Kidney epithelial cell (primary cell): Measurements from ENCODE around the gene DLGAP1. TPM values are rescaled to one million over a fixed set of nuclear protein-coding genes. Genes with fewer than 3 reads are reported as not detected.

Experiments used
- DNase-seq: peaks from one replicate; pipeline ENCODE4 v3.0.0-alpha.2; 2010; ENCODE audit warnings: low read depth
- H3K27me3 ChIP-seq: 2 replicates; pipeline ENCODE4 v1.6.0; 2011; ENCODE audit warnings: low read length; ENCODE audit not compliant: control insufficient read depth, insufficient read depth
- H3K36me3 ChIP-seq: 2 replicates; pipeline ENCODE4 v1.5.1; 2011; ENCODE audit warnings: low read length; ENCODE audit not compliant: control insufficient read depth, insufficient read depth
- H3K4me3 ChIP-seq: 2 replicates; pipeline ENCODE4 v1.5.1; 2011; ENCODE audit warnings: low read depth, mild to moderate bottlenecking, control low read depth, low read length
- total RNA-seq: library from RNA; depleted of rRNA; stranded (reverse); fragments of >200 nt; gene quantifications from 2 replicates; pipeline ENCODE4 v1.2.3, GENCODE V29; 2015
- TF ChIP-seq, protein P1 (sequence below): IDR thresholded peaks from 2 replicates; pipeline ENCODE4 v1.5.1; 2011; ENCODE audit warnings: mild to moderate bottlenecking, moderate library complexity, low read length, control low read depth, inconsistent platforms; ENCODE audit not compliant: insufficient read depth, poor library complexity, severe bottlenecking

DLGAP1 gene
- total RNA-seq, 1 donor from 2014 or later = 2.6 TPM

DNA sequence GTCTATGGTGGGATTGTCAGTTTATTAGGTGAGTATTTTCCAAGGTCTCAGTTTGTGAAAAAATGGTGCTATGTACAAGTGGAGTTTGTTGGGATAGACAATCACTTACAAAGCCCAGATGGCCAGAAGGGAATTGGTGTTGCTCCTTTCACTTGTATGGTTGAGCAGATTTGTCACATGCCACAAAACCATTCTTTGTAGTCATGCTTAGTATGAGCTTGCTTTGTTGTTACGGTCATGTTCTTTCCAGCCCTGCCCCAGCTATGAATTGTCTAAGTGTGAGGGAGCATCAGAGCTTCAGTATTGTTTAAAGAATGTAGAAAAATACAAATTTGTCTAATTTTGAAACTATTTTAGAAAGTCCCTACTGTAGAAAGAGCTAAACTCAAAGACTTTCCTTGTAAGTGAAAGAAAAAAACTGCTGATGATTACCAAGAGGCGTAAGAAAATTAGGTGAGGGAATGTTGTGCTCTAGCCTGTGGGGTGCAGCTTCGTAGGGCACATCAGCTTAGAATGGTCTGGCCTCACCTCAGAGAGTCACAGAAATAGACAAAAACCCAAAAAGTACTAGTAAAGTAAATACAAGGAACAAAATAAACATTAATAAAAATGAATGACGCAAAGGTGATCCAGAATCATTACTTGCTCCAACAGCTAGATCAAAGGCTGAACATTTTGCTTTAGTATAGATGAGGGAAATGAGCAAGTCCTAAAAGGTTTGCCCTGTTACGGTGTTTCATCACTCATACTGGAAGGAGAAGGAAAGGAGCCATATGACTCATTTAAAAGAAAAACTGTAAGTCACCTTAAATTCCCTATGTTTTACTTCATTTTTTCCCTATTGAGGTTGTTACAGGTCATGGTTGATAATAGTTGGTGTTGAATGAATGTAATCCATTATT is 995.9 kb downstream of the DLGAP1 start:
- no peak for DNase-seq
- TF ChIP-seq, protein P1, sequence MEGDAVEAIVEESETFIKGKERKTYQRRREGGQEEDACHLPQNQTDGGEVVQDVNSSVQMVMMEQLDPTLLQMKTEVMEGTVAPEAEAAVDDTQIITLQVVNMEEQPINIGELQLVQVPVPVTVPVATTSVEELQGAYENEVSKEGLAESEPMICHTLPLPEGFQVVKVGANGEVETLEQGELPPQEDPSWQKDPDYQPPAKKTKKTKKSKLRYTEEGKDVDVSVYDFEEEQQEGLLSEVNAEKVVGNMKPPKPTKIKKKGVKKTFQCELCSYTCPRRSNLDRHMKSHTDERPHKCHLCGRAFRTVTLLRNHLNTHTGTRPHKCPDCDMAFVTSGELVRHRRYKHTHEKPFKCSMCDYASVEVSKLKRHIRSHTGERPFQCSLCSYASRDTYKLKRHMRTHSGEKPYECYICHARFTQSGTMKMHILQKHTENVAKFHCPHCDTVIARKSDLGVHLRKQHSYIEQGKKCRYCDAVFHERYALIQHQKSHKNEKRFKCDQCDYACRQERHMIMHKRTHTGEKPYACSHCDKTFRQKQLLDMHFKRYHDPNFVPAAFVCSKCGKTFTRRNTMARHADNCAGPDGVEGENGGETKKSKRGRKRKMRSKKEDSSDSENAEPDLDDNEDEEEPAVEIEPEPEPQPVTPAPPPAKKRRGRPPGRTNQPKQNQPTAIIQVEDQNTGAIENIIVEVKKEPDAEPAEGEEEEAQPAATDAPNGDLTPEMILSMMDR = no peak
- peaks cover 4% of the 10 kb centered on the region for H3K36me3 ChIP-seq
- H3K4me3 ChIP-seq = no peak overlapping the region
- no peaks in the 10 kb centered on the region for H3K27me3 ChIP-seq

DNA sequence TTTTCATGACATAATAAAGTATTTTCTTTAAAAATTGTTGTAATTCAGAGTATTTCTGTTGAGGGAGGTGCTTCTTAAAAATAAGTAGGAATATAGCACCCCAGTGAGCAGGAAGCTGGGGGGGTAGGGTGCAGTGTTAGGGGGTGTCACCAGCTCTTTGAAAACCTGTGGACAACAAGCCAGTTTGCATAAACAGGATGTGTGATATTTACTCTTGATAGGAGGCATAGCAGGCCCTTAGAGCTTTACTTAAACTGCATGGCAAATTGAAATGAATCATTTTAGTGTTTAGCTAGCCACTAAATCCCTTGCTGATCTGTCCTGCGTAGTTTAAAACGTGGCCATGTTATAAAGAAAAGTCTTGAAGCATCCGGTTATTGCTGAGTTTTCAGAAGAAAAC is 996.7 kb downstream of the DLGAP1 start:
- Histone ChIP-seq H3K4me3 (no peak overlapping the region), H3K27me3 (no peaks in the 10 kb centered on the region), H3K36me3 (peaks cover 4% of the 10 kb centered on the region)
- DNase-seq = no peak
- TF ChIP-seq, protein P1 = no peak

DNA sequence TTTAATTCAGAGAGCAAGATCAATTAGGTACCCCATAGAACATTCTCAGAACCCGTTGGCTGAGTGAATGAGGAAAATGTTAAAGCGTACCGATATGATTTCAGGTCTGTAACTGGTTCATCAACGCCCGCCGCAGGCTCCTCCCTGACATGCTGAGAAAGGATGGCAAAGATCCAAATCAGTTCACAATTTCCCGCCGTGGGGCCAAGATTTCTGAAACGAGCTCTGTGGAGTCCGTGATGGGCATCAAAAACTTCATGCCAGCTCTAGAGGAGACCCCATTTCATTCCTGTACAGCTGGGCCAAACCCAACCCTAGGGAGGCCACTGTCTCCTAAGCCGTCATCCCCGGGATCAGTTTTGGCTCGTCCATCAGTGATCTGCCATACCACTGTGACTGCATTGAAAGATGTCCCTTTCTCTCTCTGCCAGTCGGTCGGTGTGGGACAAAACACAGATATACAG is 997.8 kb downstream of the DLGAP1 start:
- DNase-seq = no peak
- Histone ChIP-seq H3K4me3 (peak overlapping the region; percentile 2), H3K36me3 (peaks cover 4% of the 10 kb centered on the region), H3K27me3 (no peaks in the 10 kb centered on the region)
- TF ChIP-seq, protein P1 = no peak

DNA sequence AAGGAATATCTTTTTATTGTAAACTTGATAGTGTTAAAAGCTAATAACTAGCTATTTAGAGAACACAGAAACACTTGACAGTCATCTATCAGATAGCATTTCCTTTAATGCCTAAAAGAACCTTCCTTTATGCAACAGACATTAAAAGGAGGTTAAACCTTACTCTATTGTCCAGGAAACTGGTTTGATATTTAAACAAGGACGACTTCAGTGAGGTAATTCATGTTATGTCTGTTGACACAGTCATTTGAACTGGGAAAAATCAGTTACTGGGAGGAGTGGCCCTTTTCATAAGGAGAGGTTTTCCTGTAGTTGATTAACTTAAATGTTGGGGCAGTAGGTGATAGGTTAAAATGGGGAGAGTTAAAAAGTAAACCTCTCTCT is 998.4 kb downstream of the DLGAP1 start:
- Histone ChIP-seq H3K4me3 (peak overlapping the region; percentile 45), H3K27me3 (no peaks in the 10 kb centered on the region), H3K36me3 (peaks cover 4% of the 10 kb centered on the region)
- TF ChIP-seq, protein P1 = no peak
- DNase-seq = no peak

DNA sequence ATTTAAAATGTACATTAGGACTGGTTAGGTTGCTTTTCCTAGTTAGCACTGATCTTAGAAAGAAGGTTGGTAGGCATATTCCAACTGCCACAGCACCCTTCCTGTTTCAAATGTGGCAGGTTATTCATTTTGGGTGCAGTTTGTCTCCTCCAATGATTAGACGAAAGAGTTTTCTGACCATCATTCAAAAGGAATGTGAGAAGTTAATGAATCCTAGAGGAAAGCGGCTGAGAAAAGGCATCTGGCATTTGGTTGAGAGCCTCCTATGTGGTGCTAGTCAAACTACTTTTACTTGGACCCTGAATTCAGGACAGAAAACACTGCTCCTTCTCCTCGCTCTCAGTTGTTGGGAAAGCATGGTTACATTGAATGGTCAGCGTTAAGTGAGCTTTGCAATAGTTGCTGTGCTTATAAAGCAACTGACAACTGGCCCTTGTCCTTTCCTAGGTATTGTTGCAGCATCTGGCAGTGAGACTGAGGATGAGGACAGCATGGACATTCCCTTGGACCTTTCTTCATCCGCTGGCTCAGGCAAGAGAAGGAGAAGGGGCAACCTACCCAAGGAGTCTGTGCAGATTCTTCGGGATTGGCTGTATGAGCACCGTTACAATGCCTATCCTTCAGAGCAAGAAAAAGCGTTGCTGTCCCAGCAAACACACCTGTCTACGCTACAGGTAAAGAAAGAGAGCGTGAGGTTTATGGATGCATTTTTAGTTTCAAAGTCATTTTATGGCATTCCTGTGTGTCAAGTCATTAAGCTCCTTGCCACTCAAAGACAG is 999.0 kb downstream of the DLGAP1 start:
- Histone ChIP-seq H3K27me3 (no peaks in the 10 kb centered on the region), H3K36me3 (peaks cover 4% of the 10 kb centered on the region), H3K4me3 (peak overlapping the region; percentile 93)
- TF ChIP-seq, protein P1 = no peak
- peak; percentile 65 for DNase-seq
